BJ (cell line): ENCODE results near the gene CRX. TPM values are rescaled to one million over a fixed set of nuclear protein-coding genes. Genes with fewer than 3 reads are reported as not detected.

Experiments
- CTCF ChIA-PET: fragments of 350-600 bp; formaldehyde crosslinking; extraction: SDS; loops from one replicate; lab custom pipeline; 2021; ENCODE audit warnings: antibody characterized with exemption, inconsistent platforms; lab: Yijun Ruan, JAX
- POLR2A ChIA-PET: fragments of 300-600 bp; sonication (Branson Sonifier 250); formaldehyde crosslinking; extraction: SDS; loops from one replicate; lab custom pipeline; 2021; ENCODE audit warnings: antibody characterized with exemption; lab: Charles Lee
- DNase-seq: peaks from one replicate; pipeline ENCODE4 v3.0.0-alpha.2; 2011; ENCODE audit warnings: low read depth
- H3K27me3 ChIP-seq: 2 replicates; pipeline ENCODE4 v1.6.0; 2011; ENCODE audit warnings: low read length; ENCODE audit not compliant: control insufficient read depth, insufficient read depth
- H3K36me3 ChIP-seq: 2 replicates; pipeline ENCODE4 v1.5.1; 2011; ENCODE audit warnings: low read length; ENCODE audit not compliant: control insufficient read depth, insufficient read depth
- H3K4me3 ChIP-seq: 2 replicates; pipeline ENCODE4 v1.5.1; 2011; ENCODE audit warnings: low read depth, mild to moderate bottlenecking, control low read depth, low read length
- CTCF ChIP-seq: IDR thresholded peaks from 2 replicates; pipeline ENCODE4 v1.5.1; 2011; ENCODE audit warnings: low read depth, mild to moderate bottlenecking, control low read depth, inconsistent platforms, low read length, moderate library complexity; ENCODE audit not compliant: insufficient read depth
- polyA plus RNA-seq: library from polyadenylated mRNA; depleted of rRNA; stranded (reverse); fragments of >200 nt; gene quantifications from 2 replicates; pipeline ENCODE4 v1.2.3, GENCODE V29; 2011

The CRX gene
- polyA plus RNA-seq, 1 experiment = not detected

DNA sequence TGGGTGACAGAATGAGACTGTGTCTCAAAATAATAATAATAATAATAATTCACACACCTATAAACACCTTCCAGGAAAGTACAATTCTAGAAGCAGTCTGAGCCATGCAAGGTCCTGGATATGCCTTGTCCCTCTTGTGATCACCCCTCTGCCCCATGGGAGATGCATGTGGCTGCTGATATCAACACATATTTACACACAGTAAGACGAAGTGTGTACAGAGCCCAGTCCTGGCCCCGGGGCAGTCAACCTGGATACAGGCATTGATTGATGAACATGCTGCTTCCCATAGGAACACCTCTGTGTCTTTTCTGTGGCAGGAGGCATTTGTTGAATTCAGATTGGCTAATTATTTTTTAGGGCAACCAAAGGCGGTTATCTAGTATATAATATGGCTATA lies 61.2 kb downstream of the CRX start:
- H3K27me3 ChIP-seq = peaks cover 3% of the 10 kb centered on the region
- no peak for DNase-seq
- no peak for TF ChIP-seq CTCF
- ChIA-PET POLR2A (no interaction called here), CTCF (interaction anchor here (0.6 kb wide), 1 partner anchor 14 kb away, joined by 3 read pairs; no protein-coding TSS in a partner anchor)
- no peaks in the 10 kb centered on the region for H3K36me3 ChIP-seq
- no peak overlapping the region for H3K4me3 ChIP-seq

- Histone ChIP-seq H3K27me3 (peaks cover 3% of the 10 kb centered on the region), H3K4me3 (no peak overlapping the region), H3K36me3 (no peaks in the 10 kb centered on the region)
- no peak for DNase-seq
- CTCF ChIA-PET = no interaction called here
- POLR2A ChIA-PET = no interaction called here
- TF ChIP-seq CTCF = no peak
Observed at GRCh38 chr19:47885067-47885463, 63.3 kb downstream of the CRX start.

DNA sequence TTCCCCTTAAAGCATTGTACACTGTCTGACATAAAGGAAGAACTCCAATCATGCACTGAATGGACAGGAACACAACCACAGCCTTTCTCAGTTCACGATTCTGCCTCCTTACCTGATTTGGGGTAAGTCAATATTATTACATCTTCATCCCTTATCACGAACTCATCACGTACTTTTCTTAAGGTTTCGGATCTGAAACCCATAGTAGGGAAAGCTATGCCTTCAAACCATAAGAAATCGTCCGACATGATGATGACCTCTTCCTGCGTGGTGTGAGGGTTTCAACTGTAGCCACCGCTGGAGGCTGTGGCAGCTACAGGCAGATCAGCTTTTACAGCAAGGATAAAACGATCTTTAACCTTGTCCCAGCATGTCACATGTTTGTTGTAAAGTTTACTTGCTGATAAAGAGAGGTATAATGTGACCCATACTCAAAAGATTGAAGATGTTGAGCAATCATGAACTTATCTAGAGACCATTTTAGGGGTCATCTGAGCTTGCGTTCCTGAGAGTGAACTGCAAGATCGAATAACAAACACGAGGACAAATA lies 64.3 kb downstream of the CRX start, which contains the start of gene SULT2A1:
SULT2A1 (minus strand) TSS at position 306 of the 550 bp plus-strand sequence; CDS start at position 248, 58 bp downstream.
- TF ChIP-seq CTCF = no peak
- POLR2A ChIA-PET = no interaction called here
- no peak within 1 kb of the TSS for H3K4me3 ChIP-seq

GRCh38 chr19:47890865-47891621 lies 69.3 kb downstream of the CRX start:
- DNase-seq = no peak
- no peak overlapping the region for H3K4me3 ChIP-seq
- peaks cover under 1% of the 10 kb centered on the region; the same call in 1 of the 2 replicates for H3K27me3 ChIP-seq
- H3K36me3 ChIP-seq = no peaks in the 10 kb centered on the region
- ChIA-PET POLR2A (no interaction called here), CTCF (interaction anchor here (1.1 kb wide), 1 partner anchor 9 kb away, joined by 4 read pairs; no protein-coding TSS in a partner anchor)
- no peak for TF ChIP-seq CTCF

More for the DNA sequence above, 64.3 kb downstream of the CRX start, which contains the start of gene SULT2A1:
- CTCF ChIA-PET = interaction anchor here (2.3 kb wide), 1 partner anchor 17 kb away, joined by 8 read pairs; no protein-coding TSS in a partner anchor
- Histone ChIP-seq H3K36me3 (no peaks in the 10 kb centered on the region), H3K27me3 (peaks cover 3% of the 10 kb centered on the region)
- DNase-seq = no peak

DNA sequence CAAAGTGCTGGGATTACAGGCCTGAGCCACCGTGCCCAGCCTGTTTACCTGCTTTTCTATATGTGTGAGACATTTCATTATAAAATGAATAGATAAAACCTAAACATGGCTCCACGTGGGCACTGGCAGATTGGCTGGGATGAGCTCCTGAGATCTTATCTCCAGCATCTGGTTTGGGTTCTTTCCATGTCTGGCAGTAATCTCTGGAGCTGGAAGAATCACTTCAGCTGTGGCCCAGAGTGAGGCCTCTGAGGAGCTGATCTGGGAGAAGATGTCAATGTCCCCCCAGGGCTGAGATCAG lies 69.8 kb downstream of the CRX start:
- no peak for TF ChIP-seq CTCF
- DNase-seq = no peak
- Histone ChIP-seq H3K27me3 (no peaks in the 10 kb centered on the region), H3K4me3 (no peak overlapping the region), H3K36me3 (no peaks in the 10 kb centered on the region)
- CTCF ChIA-PET = interaction anchor here (1.1 kb wide), 1 partner anchor 9 kb away, joined by 4 read pairs; no protein-coding TSS in a partner anchor
- POLR2A ChIA-PET = no interaction called here
